ENCODE data around the gene SPECC1. TPM values are rescaled to one million over a fixed set of nuclear protein-coding genes. Genes with fewer than 3 reads are reported as not detected.

Gene SPECC1
- total RNA-seq, 1 donor from 2014 or later, result 35.6 TPM

DNA sequence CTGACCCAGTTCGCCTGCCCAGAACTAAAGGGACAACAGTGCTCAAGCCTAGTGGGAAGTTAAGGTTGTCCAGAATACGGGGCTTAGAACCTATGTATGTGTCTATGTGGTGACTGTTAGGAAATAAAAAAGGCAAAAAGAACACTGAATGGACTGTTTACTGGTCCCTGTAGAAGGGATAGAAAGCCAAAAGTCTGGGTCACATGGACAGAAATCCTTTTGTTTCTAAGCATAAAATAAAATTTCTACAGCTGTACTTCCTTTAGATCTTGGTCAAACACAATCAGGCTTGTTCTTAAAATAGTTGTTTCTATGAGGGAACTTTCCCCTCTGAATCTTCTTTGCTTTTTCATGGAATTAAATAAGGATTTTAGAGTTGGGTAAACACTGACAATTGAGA lies 245.4 kb downstream of the SPECC1 start:
- Mint-ChIP-seq H3K27ac (no peak overlapping the region), H3K36me3 (peaks cover 38% of the 10 kb centered on the region), H3K27me3 (ENCODE audit: low read depth) (no peaks in the 10 kb centered on the region), H3K9me3 (peaks cover 30% of the 10 kb centered on the region), H3K4me3 (no peak overlapping the region), H3K4me1 (no peaks in the 10 kb centered on the region)
- TF ChIP-seq, protein P1, sequence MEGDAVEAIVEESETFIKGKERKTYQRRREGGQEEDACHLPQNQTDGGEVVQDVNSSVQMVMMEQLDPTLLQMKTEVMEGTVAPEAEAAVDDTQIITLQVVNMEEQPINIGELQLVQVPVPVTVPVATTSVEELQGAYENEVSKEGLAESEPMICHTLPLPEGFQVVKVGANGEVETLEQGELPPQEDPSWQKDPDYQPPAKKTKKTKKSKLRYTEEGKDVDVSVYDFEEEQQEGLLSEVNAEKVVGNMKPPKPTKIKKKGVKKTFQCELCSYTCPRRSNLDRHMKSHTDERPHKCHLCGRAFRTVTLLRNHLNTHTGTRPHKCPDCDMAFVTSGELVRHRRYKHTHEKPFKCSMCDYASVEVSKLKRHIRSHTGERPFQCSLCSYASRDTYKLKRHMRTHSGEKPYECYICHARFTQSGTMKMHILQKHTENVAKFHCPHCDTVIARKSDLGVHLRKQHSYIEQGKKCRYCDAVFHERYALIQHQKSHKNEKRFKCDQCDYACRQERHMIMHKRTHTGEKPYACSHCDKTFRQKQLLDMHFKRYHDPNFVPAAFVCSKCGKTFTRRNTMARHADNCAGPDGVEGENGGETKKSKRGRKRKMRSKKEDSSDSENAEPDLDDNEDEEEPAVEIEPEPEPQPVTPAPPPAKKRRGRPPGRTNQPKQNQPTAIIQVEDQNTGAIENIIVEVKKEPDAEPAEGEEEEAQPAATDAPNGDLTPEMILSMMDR (IDR thresholded peaks at IDR 0.05; ENCODE audit: unreplicated experiment), result no peak
- DNase-seq (ENCODE audit: low spot score in 2 of 2, unreplicated experiment in 2 of 2), result no peak

DNA sequence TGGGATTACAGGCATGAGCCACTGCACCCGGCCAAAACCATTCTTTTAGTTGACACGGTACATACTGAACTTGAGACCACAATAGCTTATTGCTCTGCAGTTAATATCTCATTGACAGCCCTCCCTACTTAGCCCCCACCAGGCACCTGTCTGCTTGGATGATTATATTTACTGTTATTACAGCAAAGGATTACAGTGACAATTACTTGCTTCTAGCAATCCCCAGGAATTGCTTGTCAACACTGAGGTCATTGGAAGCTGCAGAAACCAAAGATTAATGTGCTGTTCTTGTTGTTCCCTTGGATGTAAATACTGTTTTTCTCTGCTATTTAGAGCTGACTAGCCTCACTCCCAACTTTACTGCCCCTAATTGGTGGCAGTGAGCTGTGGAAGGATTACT lies 247.0 kb downstream of the SPECC1 start:
- Mint-ChIP-seq H3K9me3 (peaks cover 23% of the 10 kb centered on the region), H3K36me3 (peaks cover 39% of the 10 kb centered on the region), H3K4me1 (no peaks in the 10 kb centered on the region), H3K27ac (no peak overlapping the region), H3K27me3 (ENCODE audit: low read depth) (no peaks in the 10 kb centered on the region), H3K4me3 (no peak overlapping the region)
- TF ChIP-seq, protein P1 (IDR thresholded peaks at IDR 0.05; ENCODE audit: unreplicated experiment), result no peak
- DNase-seq (ENCODE audit: low spot score in 2 of 2, unreplicated experiment in 2 of 2), result no peak

DNA sequence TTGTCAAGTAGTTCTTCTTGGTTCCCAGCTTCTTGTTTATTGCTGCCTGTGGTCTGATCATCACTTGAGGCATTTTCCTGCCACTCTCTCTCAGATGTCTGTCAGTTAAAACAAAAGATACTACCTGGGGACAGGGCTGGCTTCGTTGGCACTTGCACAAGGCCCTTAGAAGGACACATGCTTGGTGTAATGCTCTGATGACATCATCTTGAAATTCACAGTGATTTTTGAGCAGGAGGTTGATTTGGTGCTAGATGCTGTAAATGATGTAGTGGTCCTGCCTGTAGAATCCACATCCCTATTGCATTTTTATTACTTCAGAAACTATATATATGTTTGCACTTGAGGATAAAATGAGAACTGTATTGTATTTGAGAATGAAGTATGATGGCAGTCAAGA lies 247.8 kb downstream of the SPECC1 start:
- TF ChIP-seq, protein P1 (IDR thresholded peaks at IDR 0.05; ENCODE audit: unreplicated experiment), result no peak
- H3K27ac Mint-ChIP-seq, result no peak overlapping the region
- H3K36me3 Mint-ChIP-seq, result peaks cover 41% of the 10 kb centered on the region
- no peak overlapping the region for H3K4me3 Mint-ChIP-seq
- H3K4me1 Mint-ChIP-seq, result peaks cover under 1% of the 10 kb centered on the region
- no peak for DNase-seq (ENCODE audit: low spot score in 2 of 2, unreplicated experiment in 2 of 2)
- peaks cover 23% of the 10 kb centered on the region for H3K9me3 Mint-ChIP-seq
- H3K27me3 Mint-ChIP-seq (ENCODE audit: low read depth), result no peaks in the 10 kb centered on the region

DNA sequence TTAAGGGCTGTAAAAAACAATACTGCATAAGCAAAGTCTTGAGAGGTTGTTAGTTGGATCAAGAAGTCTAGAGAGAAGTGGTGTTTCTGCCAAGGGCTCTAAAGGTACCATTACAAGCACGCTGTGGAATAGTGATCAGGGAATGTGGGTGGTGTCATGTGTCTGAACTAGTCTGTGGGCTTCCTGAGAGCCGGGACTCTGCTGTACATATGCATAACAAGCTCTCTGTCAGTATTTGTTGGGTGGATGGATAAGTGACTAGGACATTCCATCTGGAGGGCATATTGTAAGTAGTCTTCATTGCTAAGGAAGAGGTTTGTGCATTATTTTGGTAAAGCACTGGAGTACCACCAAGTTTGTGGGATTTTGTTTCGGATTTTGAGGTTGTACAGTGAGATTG lies 248.6 kb downstream of the SPECC1 start:
- H3K36me3 Mint-ChIP-seq, result peaks cover 36% of the 10 kb centered on the region
- H3K9me3 Mint-ChIP-seq, result peaks cover 18% of the 10 kb centered on the region

DNA sequence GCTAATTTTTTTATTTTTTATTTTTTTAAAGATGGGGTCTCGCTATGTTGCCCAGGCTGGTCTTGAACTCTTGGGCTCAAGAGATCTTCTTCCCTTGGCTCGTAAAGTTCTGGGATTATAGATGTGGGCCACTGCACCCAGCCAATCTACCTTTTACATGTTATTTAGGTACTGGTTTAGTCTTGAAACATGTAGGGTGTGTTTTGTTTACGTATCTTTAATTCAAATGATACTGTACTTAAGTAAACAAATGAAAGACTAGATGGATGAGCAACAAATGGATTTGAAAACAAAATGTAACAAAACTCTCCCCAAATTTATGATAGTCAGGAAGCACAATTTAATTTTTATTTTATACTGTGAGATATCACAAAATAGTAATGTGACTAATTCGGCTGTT lies 250.5 kb downstream of the SPECC1 start:
- no peak for DNase-seq (ENCODE audit: low spot score in 2 of 2, unreplicated experiment in 2 of 2)
- H3K27ac Mint-ChIP-seq, result no peak overlapping the region
- peaks cover 17% of the 10 kb centered on the region for H3K9me3 Mint-ChIP-seq
- peaks cover 34% of the 10 kb centered on the region for H3K36me3 Mint-ChIP-seq
- no peaks in the 10 kb centered on the region for H3K27me3 Mint-ChIP-seq (ENCODE audit: low read depth)
- no peak overlapping the region for H3K4me3 Mint-ChIP-seq
- TF ChIP-seq, protein P1 (IDR thresholded peaks at IDR 0.05; ENCODE audit: unreplicated experiment), result no peak
- peaks cover 17% of the 10 kb centered on the region for H3K4me1 Mint-ChIP-seq

More for the DNA sequence above, 248.6 kb downstream of the SPECC1 start:
- Mint-ChIP-seq H3K4me1 (peaks cover 8% of the 10 kb centered on the region), H3K27ac (no peak overlapping the region), H3K4me3 (no peak overlapping the region), H3K27me3 (ENCODE audit: low read depth) (no peaks in the 10 kb centered on the region)
- DNase-seq (ENCODE audit: low spot score in 2 of 2, unreplicated experiment in 2 of 2), result no peak
- TF ChIP-seq, protein P1 (IDR thresholded peaks at IDR 0.05; ENCODE audit: unreplicated experiment), result no peak

DNA sequence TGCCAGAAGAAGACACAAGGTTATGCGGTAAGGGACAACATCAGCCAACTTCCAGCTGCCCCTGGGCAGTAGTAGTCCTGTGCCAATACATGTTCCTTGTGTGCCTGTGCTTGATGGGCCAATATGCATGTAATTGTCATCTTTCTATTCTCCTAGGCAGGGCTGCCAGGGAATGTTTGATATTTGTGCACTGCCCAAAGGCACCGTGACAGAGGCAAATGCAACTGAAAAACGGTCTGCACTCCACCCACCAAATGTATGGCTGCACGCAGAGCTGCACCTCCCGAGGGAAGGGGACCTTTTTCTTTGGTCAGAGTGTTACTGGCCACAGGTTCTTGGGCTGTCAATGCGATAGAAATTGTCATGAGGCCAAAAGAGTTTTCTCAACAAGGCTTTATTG lies 251.1 kb downstream of the SPECC1 start:
- H3K9me3 Mint-ChIP-seq, result peaks cover 17% of the 10 kb centered on the region
- H3K36me3 Mint-ChIP-seq, result peaks cover 36% of the 10 kb centered on the region
- peaks cover 21% of the 10 kb centered on the region for H3K4me1 Mint-ChIP-seq
- no peak overlapping the region for H3K4me3 Mint-ChIP-seq
- H3K27me3 Mint-ChIP-seq (ENCODE audit: low read depth), result no peaks in the 10 kb centered on the region
- no peak for DNase-seq (ENCODE audit: low spot score in 2 of 2, unreplicated experiment in 2 of 2)
- TF ChIP-seq, protein P1 (IDR thresholded peaks at IDR 0.05; ENCODE audit: unreplicated experiment), result no peak
- H3K27ac Mint-ChIP-seq, result no peak overlapping the region

Data from mesothelial cell of epicardium (in vitro differentiated cells).